Fibroblast of mammary gland (primary cell): ENCODE data around the gene KIR3DL3.
"Not testable (repeated sequence)": the region's sequence is repeated elsewhere in the genome, so short reads cannot be mapped to it uniquely, and the experiment has no call there.

ENCODE experiments used
- DNase-seq: peaks from one replicate; pipeline ENCODE4 v3.0.0-alpha.2; 2010; ENCODE audit warnings: low read depth
- H3K4me3 ChIP-seq: 2 replicates; pipeline ENCODE4 v1.5.1; 2011; ENCODE audit warnings: low read depth, mild to moderate bottlenecking, low read length, moderate library complexity; ENCODE audit not compliant: control insufficient read depth
- CTCF ChIP-seq: conservative IDR thresholded peaks from 2 replicates; pipeline ENCODE4 v1.5.1; 2011; ENCODE audit warnings: low read depth, low read length, inconsistent platforms; ENCODE audit not compliant: control insufficient read depth, insufficient read depth

Gene KIR3DL3

DNA sequence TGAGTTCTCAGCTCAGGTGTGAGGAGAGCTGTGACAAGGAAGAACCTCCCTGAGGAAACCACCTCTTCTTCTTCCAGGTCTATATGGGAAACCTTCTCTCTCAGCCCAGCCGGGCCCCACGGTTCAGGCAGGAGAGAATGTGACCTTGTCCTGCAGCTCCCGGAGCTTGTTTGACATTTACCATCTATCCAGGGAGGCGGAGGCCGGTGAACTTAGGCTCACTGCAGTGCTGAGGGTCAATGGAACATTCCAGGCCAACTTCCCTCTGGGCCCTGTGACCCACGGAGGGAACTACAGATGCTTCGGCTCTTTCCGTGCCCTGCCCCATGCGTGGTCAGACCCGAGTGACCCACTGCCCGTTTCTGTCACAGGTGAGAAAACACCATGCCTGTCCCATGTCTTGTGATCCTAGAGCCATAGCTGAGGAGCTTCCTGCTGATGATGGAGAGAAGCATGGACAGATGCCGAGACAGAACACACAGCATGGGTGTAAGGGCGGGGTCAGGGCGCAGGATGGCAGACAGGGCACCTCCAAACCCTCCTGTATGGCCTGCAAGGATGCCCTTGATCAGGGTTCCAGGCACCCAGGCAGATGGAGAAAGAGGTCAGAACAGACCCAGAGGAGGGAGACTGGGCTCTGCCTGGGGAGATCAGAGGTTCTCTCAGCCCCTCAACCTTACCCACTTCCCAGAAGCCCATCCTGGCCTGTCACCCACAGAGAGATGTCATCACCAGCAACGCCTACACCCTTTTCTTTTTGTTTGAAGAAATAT, 5.4 kb downstream of the KIR3DL3 start:
- no peak for DNase-seq
- no peak for TF ChIP-seq CTCF
- no peak overlapping the region for H3K4me3 ChIP-seq

DNA sequence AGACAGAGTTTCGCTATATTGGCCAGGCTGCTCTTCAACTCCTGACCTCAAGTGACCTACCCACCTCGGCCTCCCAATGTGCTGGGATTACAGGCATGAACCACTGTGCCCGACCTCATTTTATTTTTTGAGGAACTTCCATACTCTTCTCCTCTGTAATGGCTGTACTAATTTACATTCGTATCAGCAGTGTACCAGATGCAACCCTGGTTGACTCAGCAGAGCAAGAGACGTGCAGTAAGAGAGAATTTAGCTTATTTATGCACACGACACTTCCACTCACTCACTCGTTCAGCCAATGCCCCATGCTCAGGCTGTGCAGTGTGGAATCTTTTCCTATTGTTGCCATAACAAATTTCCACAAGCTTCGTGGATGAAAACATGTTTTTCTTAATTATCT, 6.9 kb downstream of the KIR3DL3 start:
- TF ChIP-seq CTCF = no peak
- DNase-seq = no peak
- H3K4me3 ChIP-seq = no peak overlapping the region

- DNase-seq, H3K4me3 ChIP-seq: not testable (repeated sequence)
Observed at GRCh38 chr19:54738306-54738705, 14.1 kb downstream of the KIR3DL3 start, which contains the start of gene KIR2DL3. Gene KIR2DL3 (plus strand): TSS chr19:54738513. CDS start chr19:54738546, 33 bp downstream.

- DNase-seq = no peak
- H3K4me3 ChIP-seq = no peak overlapping the region
- TF ChIP-seq CTCF = no peak
Observed at GRCh38 chr19:54738715-54739114, 14.5 kb downstream of the KIR3DL3 start.

GRCh38 chr19:54739587-54740497, 15.6 kb downstream of the KIR3DL3 start:
- no peak for DNase-seq
- no peak overlapping the region for H3K4me3 ChIP-seq
- no peak for TF ChIP-seq CTCF

DNA sequence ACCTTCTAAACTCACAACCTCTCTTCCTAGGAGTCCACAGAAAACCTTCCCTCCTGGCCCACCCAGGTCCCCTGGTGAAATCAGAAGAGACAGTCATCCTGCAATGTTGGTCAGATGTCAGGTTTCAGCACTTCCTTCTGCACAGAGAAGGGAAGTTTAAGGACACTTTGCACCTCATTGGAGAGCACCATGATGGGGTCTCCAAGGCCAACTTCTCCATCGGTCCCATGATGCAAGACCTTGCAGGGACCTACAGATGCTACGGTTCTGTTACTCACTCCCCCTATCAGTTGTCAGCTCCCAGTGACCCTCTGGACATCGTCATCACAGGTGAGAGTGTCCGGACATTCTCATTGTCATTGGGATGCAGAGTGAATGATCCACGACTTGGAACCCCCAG, 17.7 kb downstream of the KIR3DL3 start:
- H3K4me3 ChIP-seq, DNase-seq: not testable (repeated sequence)

GRCh38 chr19:54744080-54744479, 19.8 kb downstream of the KIR3DL3 start:
- not testable (repeated sequence) for DNase-seq, H3K4me3 ChIP-seq

DNA sequence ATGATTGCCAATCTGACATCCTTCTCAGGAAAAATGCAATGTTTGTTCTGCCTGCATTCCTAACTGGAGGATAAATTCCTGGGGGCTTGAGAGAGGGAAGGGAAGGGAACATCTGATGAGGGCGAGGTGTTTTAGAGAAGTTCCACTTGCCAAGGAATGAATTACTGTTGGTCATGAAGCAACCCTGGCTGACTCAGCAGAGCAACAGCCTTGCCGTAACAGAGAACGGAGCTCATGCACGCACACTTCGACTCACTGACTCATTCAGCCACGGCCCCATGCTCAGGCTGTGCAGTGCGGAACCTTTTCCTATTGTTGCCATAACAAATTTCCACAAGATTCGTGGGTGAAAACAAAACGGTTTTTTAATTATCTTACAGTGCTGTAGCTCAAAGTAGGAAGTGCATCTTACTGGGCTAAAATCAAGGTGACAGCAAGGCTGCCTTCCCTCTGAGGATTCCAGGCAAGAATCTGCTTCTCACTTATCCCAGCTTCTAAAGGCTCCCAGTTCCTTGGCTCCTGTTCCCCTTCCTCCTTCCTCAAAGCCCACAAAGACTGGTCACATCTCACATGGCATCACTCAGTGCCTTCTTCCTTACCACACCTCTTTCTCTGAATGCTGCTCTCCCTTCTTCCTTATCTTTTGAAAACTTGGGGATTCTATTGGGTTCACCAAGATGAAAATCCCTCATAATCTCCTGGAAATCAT, 23.5 kb downstream of the KIR3DL3 start:
- not testable (repeated sequence) for DNase-seq

DNA sequence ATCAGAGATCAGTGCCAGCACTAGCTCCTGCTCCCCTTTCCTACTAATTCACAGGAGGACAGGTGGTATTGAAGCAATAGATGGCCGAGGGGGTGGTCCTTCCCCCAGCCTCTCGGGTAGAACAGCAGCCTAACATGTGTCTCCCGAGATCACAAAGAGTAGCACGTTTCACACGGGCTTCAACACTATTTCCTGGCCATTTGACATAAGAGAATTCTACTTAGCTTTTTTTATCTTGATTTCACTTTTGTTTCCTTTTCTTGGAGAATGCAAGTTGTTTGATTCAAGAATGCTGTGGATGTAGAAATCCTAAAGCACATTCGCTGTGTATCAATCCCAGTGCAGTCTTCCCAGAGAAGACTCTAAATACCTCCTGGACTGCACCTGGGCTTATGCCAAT, 26.0 kb downstream of the KIR3DL3 start:
- not testable (repeated sequence) for DNase-seq, H3K4me3 ChIP-seq

More for the DNA sequence above, 23.5 kb downstream of the KIR3DL3 start:
- H3K4me3 ChIP-seq = not testable (repeated sequence)

DNA sequence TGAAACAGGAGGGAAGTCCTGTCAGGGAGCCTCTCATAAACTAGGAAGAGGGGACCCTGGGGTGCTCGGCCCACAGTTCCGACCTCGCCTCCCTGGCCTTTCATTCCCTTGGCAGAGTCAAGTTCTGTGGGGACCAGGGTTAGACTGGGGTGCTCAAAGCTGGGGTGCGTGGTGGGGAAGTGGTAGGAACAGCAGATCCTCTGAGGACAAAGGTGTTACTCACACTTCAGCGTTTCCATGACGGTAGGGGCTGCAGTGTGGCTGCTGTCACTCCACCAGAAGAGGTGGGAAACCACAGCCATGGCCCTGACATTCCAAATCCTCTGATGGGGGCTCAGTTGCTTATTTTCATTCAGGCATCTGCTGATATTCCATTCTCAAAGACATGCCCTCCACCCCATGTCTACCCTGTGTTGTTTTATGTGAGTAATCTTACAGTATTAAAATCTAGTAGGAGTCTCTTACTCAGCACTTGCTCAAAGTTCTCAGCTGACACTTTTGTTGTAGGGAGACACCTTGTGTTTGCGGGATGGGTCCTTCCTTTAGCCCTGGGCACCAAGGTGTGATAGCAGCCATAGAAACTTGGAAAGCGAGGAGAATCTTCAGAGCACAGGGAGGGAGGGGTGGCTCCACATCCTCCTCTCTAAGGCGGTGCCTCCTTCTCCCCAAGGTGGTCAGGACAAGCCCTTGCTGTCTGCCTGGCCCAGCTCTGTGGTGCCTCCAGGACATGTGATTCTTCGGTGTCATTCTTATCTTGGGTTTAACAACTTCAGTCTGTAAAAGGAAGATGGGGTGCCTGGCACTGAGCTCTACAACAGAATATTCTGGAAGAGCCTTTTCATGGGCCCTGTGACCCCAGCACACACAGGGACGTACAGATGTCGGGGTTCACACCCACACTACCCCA, 32.2 kb downstream of the KIR3DL3 start:
- not testable (repeated sequence) for DNase-seq, H3K4me3 ChIP-seq

GRCh38 chr19:54758577-54758976, 34.3 kb downstream of the KIR3DL3 start:
- not testable (repeated sequence) for H3K4me3 ChIP-seq, DNase-seq

- H3K4me3 ChIP-seq, DNase-seq: not testable (repeated sequence)
Observed at GRCh38 chr19:54764219-54764618, 40.0 kb downstream of the KIR3DL3 start.
